ENCODE measurements around the gene BTG2. TPM values are rescaled to one million over a fixed set of nuclear protein-coding genes. Genes with fewer than 3 reads are reported as not detected.

Gene BTG2
- total RNA-seq, 1 experiment from 2014 or later, result 2.9 TPM

DNA sequence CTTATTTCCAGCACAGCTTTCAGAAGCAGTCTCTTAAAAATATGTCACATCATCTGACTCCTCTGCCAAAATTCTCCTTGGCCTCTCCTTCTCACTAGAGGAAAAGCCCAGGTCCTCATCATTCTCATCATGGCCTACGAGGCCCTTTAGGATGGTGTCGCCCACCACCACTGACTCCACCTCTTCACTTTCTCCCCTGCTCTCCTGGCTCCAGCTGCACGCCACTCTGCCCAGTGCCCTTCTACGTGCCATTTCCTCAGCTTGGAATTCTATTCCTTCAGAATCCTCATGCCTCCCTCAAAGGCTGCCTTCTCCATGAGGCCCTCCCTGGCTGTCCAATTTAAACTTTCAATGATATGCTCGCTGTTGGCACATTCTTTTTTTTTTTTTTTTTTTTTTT lies 25.3 kb upstream of the BTG2 start:
- Histone ChIP-seq H3K23me2 (ENCODE audit: insufficient read length, low read depth, low read length, poor library complexity, severe bottlenecking) (no peaks in the 10 kb centered on the region), H3K14ac (ENCODE audit: insufficient read depth, low read length) (no peak overlapping the region), H3K18ac (ENCODE audit: insufficient read length, low read depth, low read length) (no peak overlapping the region), H4K91ac (ENCODE audit: insufficient read length, low read depth, low read length) (no peak overlapping the region), H4K20me1 (ENCODE audit: control insufficient read depth, insufficient read depth, insufficient read length) (peaks cover 2% of the 10 kb centered on the region), H3K23ac (ENCODE audit: insufficient read length, low read depth, low read length) (no peak overlapping the region), H2BK12ac (ENCODE audit: insufficient read length, low read depth, low read length) (no peak overlapping the region), H3T11ph (ENCODE audit: low read length) (no peak overlapping the region), H3K9me3 (ENCODE audit: control insufficient read depth, low read depth, low read length) (no peaks in the 10 kb centered on the region), H2BK20ac (ENCODE audit: low read depth, low read length, poor library complexity, severe bottlenecking) (no peak overlapping the region), H2BK120ac (ENCODE audit: low read depth, low read length, poor library complexity, severe bottlenecking) (no peak overlapping the region), H3K9ac (ENCODE audit: extremely low read depth, insufficient read length, low read length) (no peak overlapping the region), H2AK5ac (ENCODE audit: insufficient read length, low read length) (no peak overlapping the region), H3K4me2 (ENCODE audit: insufficient read depth, insufficient read length, low read length) (no peak overlapping the region), H3K56ac (ENCODE audit: insufficient read length, low read depth, low read length) (no peak overlapping the region), H3K79me1 (ENCODE audit: insufficient read depth, low read depth, low read length, poor library complexity, severe bottlenecking) (no peaks in the 10 kb centered on the region), H2BK5ac (ENCODE audit: insufficient read length, low read length) (no peak overlapping the region), H4K5ac (ENCODE audit: insufficient read length, low read depth, low read length) (no peak overlapping the region), H3K4me1 (ENCODE audit: insufficient read depth, low read length) (no peaks in the 10 kb centered on the region), H3K4ac (ENCODE audit: low read depth, low read length) (no peak overlapping the region), H2AFZ (ENCODE audit: low read length) (no peak overlapping the region), H3K27ac (ENCODE audit: insufficient read length, low read depth, low read length) (no peak overlapping the region), H3K27me3 (ENCODE audit: insufficient read depth, low read length) (peaks cover 3% of the 10 kb centered on the region; the same call in 1 of the 2 replicates), H3K79me2 (ENCODE audit: insufficient read depth, low read length) (no peaks in the 10 kb centered on the region), H2BK15ac (ENCODE audit: low read depth, low read length) (no peak overlapping the region), H4K8ac (replicated peaks; ENCODE audit: insufficient read length, low read depth, low read length) (no peak overlapping the region)
- peaks cover 11 to 20% of the 10 kb centered on the region in 2 experiments for H3K4me1 Mint-ChIP-seq
- H3K27ac Mint-ChIP-seq, result no peak overlapping the region
- no peak overlapping the region for H3K4me3 Mint-ChIP-seq
- H3K36me3 Mint-ChIP-seq (ENCODE audit: insufficient read depth in 1 of 3, low read depth in 3 of 3), result no peaks in the 10 kb centered on the region
- no CpG with 5 or more reads among the region's 5 CpGs for WGBS (ENCODE audit: extremely low coverage, insufficient read length, low lambda C conversion rate)
- TF ChIP-seq, protein P1, sequence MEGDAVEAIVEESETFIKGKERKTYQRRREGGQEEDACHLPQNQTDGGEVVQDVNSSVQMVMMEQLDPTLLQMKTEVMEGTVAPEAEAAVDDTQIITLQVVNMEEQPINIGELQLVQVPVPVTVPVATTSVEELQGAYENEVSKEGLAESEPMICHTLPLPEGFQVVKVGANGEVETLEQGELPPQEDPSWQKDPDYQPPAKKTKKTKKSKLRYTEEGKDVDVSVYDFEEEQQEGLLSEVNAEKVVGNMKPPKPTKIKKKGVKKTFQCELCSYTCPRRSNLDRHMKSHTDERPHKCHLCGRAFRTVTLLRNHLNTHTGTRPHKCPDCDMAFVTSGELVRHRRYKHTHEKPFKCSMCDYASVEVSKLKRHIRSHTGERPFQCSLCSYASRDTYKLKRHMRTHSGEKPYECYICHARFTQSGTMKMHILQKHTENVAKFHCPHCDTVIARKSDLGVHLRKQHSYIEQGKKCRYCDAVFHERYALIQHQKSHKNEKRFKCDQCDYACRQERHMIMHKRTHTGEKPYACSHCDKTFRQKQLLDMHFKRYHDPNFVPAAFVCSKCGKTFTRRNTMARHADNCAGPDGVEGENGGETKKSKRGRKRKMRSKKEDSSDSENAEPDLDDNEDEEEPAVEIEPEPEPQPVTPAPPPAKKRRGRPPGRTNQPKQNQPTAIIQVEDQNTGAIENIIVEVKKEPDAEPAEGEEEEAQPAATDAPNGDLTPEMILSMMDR (conservative IDR thresholded peaks at IDR 0.05), result no peak
- no peak for DNase-seq
- H3K27me3 Mint-ChIP-seq (ENCODE audit: low read depth), result peaks cover 77% of the 10 kb centered on the region
- H3K9me3 Mint-ChIP-seq, result no peaks in the 10 kb centered on the region; a peak in 1 of 5 replicates
